ENCODE measurements around the gene JAM2.
"Not testable (repeated sequence)": the region's sequence is repeated elsewhere in the genome, so short reads cannot be mapped to it uniquely, and the experiment has no call there.

Gene JAM2

GRCh38 chr21:25615880-25616279 is 23.2 kb upstream of the JAM2 start:
- no peak overlapping the region for H3K4me3 ChIP-seq (ENCODE audit: control insufficient read depth, low read depth, low read length)
- DNase-seq (ENCODE audit: low read depth), result no peak
- no peak for TF ChIP-seq CTCF (IDR thresholded peaks at IDR 0.05; ENCODE audit: control insufficient read depth, insufficient read depth, low read depth, low read length, missing control alignments)

GRCh38 chr21:25619198-25619597 is 19.9 kb upstream of the JAM2 start:
- DNase-seq (ENCODE audit: low read depth), result no peak
- no peak for TF ChIP-seq CTCF (IDR thresholded peaks at IDR 0.05; ENCODE audit: control insufficient read depth, insufficient read depth, low read depth, low read length, missing control alignments)

GRCh38 chr21:25624511-25624910 is 14.5 kb upstream of the JAM2 start:
- no peak for DNase-seq (ENCODE audit: low read depth)
- no peak overlapping the region for H3K4me3 ChIP-seq (ENCODE audit: control insufficient read depth, low read depth, low read length)
- no peak for TF ChIP-seq CTCF (IDR thresholded peaks at IDR 0.05; ENCODE audit: control insufficient read depth, insufficient read depth, low read depth, low read length, missing control alignments)

More at GRCh38 chr21:25619198-25619597, 19.9 kb upstream of the JAM2 start:
- H3K4me3 ChIP-seq (ENCODE audit: control insufficient read depth, low read depth, low read length), result no peak overlapping the region

- no peak for DNase-seq (ENCODE audit: low read depth)
- TF ChIP-seq CTCF (IDR thresholded peaks at IDR 0.05; ENCODE audit: control insufficient read depth, insufficient read depth, low read depth, low read length, missing control alignments), result no peak
- H3K4me3 ChIP-seq (ENCODE audit: control insufficient read depth, low read depth, low read length), result no peak overlapping the region
These were observed 14.0 kb upstream of the JAM2 start for GRCh38 chr21:25625036-25625435.

- H3K4me3 ChIP-seq (ENCODE audit: control insufficient read depth, low read depth, low read length); DNase-seq (ENCODE audit: low read depth): not testable (repeated sequence)
These were observed 13.1 kb upstream of the JAM2 start for GRCh38 chr21:25625776-25626555.

- no peak for DNase-seq (ENCODE audit: low read depth)
These were observed 12.3 kb upstream of the JAM2 start for GRCh38 chr21:25626757-25627156.

More at GRCh38 chr21:25626757-25627156, 12.3 kb upstream of the JAM2 start:
- no peak overlapping the region for H3K4me3 ChIP-seq (ENCODE audit: control insufficient read depth, low read depth, low read length)
- no peak for TF ChIP-seq CTCF (IDR thresholded peaks at IDR 0.05; ENCODE audit: control insufficient read depth, insufficient read depth, low read depth, low read length, missing control alignments)
